K562 (cell line): Measurements from ENCODE around the gene TLR5. TPM values are rescaled to one million over a fixed set of nuclear protein-coding genes. Genes with fewer than 3 reads are reported as not detected.
A peak's percentile ranks its signal among the peaks of the same experiment; 100 is the strongest.

ENCODE experiments used
- FOSL1 ChIP-seq: fragments of 200-800 bp; sonication (Bioruptor generic); conservative IDR thresholded peaks from 2 replicates; pipeline ENCODE4 v1.6.1; 2016; ENCODE audit warnings: missing genetic modification characterization, missing compliant biosample characterization
- PRPF4 ChIP-seq: fragments of 200-400 bp; formaldehyde crosslinking; IDR thresholded peaks from one replicate; pipeline ENCODE4 v1.6.1; 2017; ENCODE audit warnings: low read length, low read depth, mild to moderate bottlenecking; ENCODE audit not compliant: insufficient read depth, poor library complexity, severe bottlenecking
- SETDB1 ChIP-seq: IDR thresholded peaks from one replicate; pipeline ENCODE4 v1.6.1; 2012; ENCODE audit warnings: low read length, control low read depth, inconsistent platforms
- STAG1 ChIP-seq: sonication (generic); formaldehyde crosslinking; IDR thresholded peaks from 2 replicates; pipeline ENCODE4 v1.5.0; 2020; ENCODE audit warnings: missing genetic modification reagents, borderline replicate concordance
- THAP7 ChIP-seq: fragments of 250-450 bp; sonication (Bioruptor Pico); IDR thresholded peaks from 2 replicates; pipeline ENCODE4 v1.5.0; 2021
- THRB ChIP-seq: fragments of 450-650 bp; formaldehyde crosslinking; conservative IDR thresholded peaks from 2 replicates; pipeline ENCODE4 v1.4.0; 2022; ENCODE audit warnings: mild to moderate bottlenecking, missing genetic modification characterization
- ZNF318 ChIP-seq, 2 experiments: fragments of 450-650 bp; IDR thresholded peaks; 2 replicates each; pipeline ENCODE4 v1.6.1; 2016; ENCODE audit warnings: mild to moderate bottlenecking in 2 of 2, borderline replicate concordance in 1 of 2, low read depth in 1 of 2, moderate library complexity in 1 of 2
- polyA plus RNA-seq, 8 experiments: library from polyadenylated mRNA; depleted of rRNA in 4 of 8; stranded (reverse) in 5 of 8; unstranded in 3 of 8; fragments of >200 nt; fragmentation: Nextera tagmentation in 2 of 8; fragmentation: Illumina TruSeq in 1 of 8; extraction: Ambion mirVana in 2 of 8; extraction: Trizol in 1 of 8; gene quantifications; 2 replicates each; pipeline versions ENCODE4 v1.2.1 to v1.2.3, GENCODE V29; 2011 to 2014; ENCODE audit warnings: inconsistent platforms in 1 of 8, missing spikeins in 1 of 8
- total RNA-seq, 7 experiments: library from RNA; depleted of rRNA in 6 of 7; stranded (reverse); fragments of >200 nt in 6 of 7; fragmentation: Illumina TruSeq in 2 of 7; extraction: Trizol in 2 of 7; gene quantifications; 2 replicates each; pipeline versions ENCODE4 v1.2.1 to v1.2.3, GENCODE V29; 2011 to 2021; ENCODE audit warnings: low replicate concordance in 1 of 7
- TF ChIP-seq, protein P1 (sequence below): fragments of 450-650 bp; IDR thresholded peaks from 2 replicates; pipeline ENCODE4 v1.7.1; 2018; ENCODE audit warnings: mild to moderate bottlenecking, low read depth; ENCODE audit not compliant: partially characterized antibody
- TF ChIP-seq, protein P2 (sequence below): IDR thresholded peaks from 2 replicates; pipeline ENCODE4 v1.6.1; 2011; ENCODE audit warnings: borderline replicate concordance, low read depth, mild to moderate bottlenecking, moderate library complexity, low read length; ENCODE audit not compliant: insufficient read depth, poor library complexity, severe bottlenecking

TLR5 gene
- total and polyA plus RNA-seq, 9 of the 15 experiments (the other 6 are each of a cell fraction or from before 2014, with no cell fraction given), result 0.93 to 7.4 (median 1.9) TPM

GRCh38 chr1:223081181-223081994 lies 61.7 kb downstream of the TLR5 start (continued):
- TF ChIP-seq, protein P1, sequence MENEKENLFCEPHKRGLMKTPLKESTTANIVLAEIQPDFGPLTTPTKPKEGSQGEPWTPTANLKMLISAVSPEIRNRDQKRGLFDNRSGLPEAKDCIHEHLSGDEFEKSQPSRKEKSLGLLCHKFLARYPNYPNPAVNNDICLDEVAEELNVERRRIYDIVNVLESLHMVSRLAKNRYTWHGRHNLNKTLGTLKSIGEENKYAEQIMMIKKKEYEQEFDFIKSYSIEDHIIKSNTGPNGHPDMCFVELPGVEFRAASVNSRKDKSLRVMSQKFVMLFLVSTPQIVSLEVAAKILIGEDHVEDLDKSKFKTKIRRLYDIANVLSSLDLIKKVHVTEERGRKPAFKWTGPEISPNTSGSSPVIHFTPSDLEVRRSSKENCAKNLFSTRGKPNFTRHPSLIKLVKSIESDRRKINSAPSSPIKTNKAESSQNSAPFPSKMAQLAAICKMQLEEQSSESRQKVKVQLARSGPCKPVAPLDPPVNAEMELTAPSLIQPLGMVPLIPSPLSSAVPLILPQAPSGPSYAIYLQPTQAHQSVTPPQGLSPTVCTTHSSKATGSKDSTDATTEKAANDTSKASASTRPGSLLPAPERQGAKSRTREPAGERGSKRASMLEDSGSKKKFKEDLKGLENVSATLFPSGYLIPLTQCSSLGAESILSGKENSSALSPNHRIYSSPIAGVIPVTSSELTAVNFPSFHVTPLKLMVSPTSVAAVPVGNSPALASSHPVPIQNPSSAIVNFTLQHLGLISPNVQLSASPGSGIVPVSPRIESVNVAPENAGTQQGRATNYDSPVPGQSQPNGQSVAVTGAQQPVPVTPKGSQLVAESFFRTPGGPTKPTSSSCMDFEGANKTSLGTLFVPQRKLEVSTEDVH, result peak; percentile 28
- TF ChIP-seq, protein P2, sequence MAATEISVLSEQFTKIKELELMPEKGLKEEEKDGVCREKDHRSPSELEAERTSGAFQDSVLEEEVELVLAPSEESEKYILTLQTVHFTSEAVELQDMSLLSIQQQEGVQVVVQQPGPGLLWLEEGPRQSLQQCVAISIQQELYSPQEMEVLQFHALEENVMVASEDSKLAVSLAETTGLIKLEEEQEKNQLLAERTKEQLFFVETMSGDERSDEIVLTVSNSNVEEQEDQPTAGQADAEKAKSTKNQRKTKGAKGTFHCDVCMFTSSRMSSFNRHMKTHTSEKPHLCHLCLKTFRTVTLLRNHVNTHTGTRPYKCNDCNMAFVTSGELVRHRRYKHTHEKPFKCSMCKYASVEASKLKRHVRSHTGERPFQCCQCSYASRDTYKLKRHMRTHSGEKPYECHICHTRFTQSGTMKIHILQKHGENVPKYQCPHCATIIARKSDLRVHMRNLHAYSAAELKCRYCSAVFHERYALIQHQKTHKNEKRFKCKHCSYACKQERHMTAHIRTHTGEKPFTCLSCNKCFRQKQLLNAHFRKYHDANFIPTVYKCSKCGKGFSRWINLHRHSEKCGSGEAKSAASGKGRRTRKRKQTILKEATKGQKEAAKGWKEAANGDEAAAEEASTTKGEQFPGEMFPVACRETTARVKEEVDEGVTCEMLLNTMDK, result peak; percentile 60
- TF ChIP-seq FOSL1 (tag) (no peak), STAG1 (CRISPR knock-in tag) (peak; percentile 92), PRPF4 (no peak), ZNF318 (IDR thresholded peaks at IDR 0.05; ENCODE audit: borderline replicate concordance in 1 of 2, low read depth in 1 of 2) (no peak), THRB (CRISPR knock-in tag) (no peak), THAP7 (CRISPR knock-in tag) (no peak), SETDB1 (no peak)
